Measurements from ENCODE around the gene MYADM. TPM values are rescaled to one million over a fixed set of nuclear protein-coding genes. Genes with fewer than 3 reads are reported as not detected.

MYADM gene
- total and polyA plus RNA-seq, 11 donors, result 75.9 to 201 (median 158) TPM

DNA sequence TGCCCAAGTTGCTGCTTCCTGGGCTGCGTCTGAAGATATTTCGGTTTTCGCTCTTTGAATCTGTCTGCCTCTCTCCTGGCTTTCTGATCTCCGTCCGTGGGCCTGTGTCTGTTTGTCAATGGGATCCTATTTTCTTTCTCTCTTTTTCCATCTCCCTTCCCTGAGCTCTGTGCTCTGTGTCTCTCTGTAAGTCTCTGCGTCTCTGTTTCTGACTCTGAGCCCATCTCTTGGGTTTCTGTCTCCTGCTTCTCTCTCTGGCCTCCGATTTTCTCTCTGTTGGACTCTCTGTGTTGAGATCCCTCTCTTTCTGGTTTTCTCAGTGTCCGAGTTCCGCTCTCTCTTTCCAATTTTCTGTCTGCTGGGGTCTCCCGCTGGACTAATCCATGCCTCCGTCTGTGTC lies 16.1 kb downstream of the MYADM start:
- intact Hi-C loops (cut with DNase I), result loop anchor here in 3 of 10 donors (5.0 kb wide), 1 partner anchor 41 kb away; no protein-coding TSS in a partner anchor
- H3K4me3 ChIP-seq, result no peak overlapping the region
- H3K4me1 ChIP-seq, result peaks cover 0 to 34% (median 12%) of the 10 kb centered on the region in 12 donors
- 16 to 31% (median 19%) methylated on average over 11 of the region's 11 CpGs for WGBS, 4 donors
- H3K36me3 ChIP-seq, result no peaks in the 10 kb centered on the region
- no peak overlapping the region for H3K27ac ChIP-seq
- no peak for ATAC-seq
- DNase-seq, result no peak
- TF ChIP-seq, protein P1, sequence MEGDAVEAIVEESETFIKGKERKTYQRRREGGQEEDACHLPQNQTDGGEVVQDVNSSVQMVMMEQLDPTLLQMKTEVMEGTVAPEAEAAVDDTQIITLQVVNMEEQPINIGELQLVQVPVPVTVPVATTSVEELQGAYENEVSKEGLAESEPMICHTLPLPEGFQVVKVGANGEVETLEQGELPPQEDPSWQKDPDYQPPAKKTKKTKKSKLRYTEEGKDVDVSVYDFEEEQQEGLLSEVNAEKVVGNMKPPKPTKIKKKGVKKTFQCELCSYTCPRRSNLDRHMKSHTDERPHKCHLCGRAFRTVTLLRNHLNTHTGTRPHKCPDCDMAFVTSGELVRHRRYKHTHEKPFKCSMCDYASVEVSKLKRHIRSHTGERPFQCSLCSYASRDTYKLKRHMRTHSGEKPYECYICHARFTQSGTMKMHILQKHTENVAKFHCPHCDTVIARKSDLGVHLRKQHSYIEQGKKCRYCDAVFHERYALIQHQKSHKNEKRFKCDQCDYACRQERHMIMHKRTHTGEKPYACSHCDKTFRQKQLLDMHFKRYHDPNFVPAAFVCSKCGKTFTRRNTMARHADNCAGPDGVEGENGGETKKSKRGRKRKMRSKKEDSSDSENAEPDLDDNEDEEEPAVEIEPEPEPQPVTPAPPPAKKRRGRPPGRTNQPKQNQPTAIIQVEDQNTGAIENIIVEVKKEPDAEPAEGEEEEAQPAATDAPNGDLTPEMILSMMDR (IDR thresholded peaks at IDR 0.05), result no peak
- TF ChIP-seq POLR2A (IDR thresholded peaks at IDR 0.05), result no peak
- no peaks in the 10 kb centered on the region for H3K9me3 ChIP-seq
- H3K27me3 ChIP-seq, result peaks cover 23 to 61% (median 42%) of the 10 kb centered on the region in 9 donors

- Histone ChIP-seq H3K4me1 (peaks cover 0 to 30% (median 11%) of the 10 kb centered on the region in 12 donors), H3K4me3 (no peak overlapping the region), H3K27me3 (peaks cover 23 to 61% (median 43%) of the 10 kb centered on the region in 9 donors), H3K27ac (no peak overlapping the region), H3K9me3 (no peaks in the 10 kb centered on the region), H3K36me3 (no peaks in the 10 kb centered on the region)
- intact Hi-C loops (cut with DNase I), result loop anchor here in 3 of 10 donors (5.0 kb wide), 1 partner anchor 42 kb away; no protein-coding TSS in a partner anchor
- 21 to 28% (median 26%) methylated on average over 12 of the region's 12 CpGs for WGBS, 4 donors
- ATAC-seq (no peak), DNase-seq (no peak)
- TF ChIP-seq, protein P1 (IDR thresholded peaks at IDR 0.05), result no peak
- no peak for TF ChIP-seq POLR2A (IDR thresholded peaks at IDR 0.05)
Measured at GRCh38 chr19:53884256-53884655, 16.6 kb downstream of the MYADM start.

GRCh38 chr19:53885036-53885435 lies 17.4 kb downstream of the MYADM start:
- no peaks in the 10 kb centered on the region for H3K36me3 ChIP-seq
- H3K9me3 ChIP-seq, result no peaks in the 10 kb centered on the region
- ATAC-seq (no peak), DNase-seq (no peak)
- peaks cover 0 to 30% (median 9%) of the 10 kb centered on the region in 12 donors for H3K4me1 ChIP-seq
- H3K27me3 ChIP-seq, result peaks cover 23 to 63% (median 43%) of the 10 kb centered on the region in 9 donors
- no peak for TF ChIP-seq POLR2A (IDR thresholded peaks at IDR 0.05)
- TF ChIP-seq, protein P1 (IDR thresholded peaks at IDR 0.05), result no peak
- intact Hi-C loops (cut with DNase I), result no loop called here
- H3K27ac ChIP-seq, result no peak overlapping the region
- H3K4me3 ChIP-seq, result no peak overlapping the region
- WGBS, 4 donors, result 92 to 94% (median 93%) methylated on average over 10 of the region's 10 CpGs

- no peaks in the 10 kb centered on the region for H3K36me3 ChIP-seq
- TF ChIP-seq POLR2A (IDR thresholded peaks at IDR 0.05), result no peak
- TF ChIP-seq, protein P1 (IDR thresholded peaks at IDR 0.05), result no peak
- no peaks in the 10 kb centered on the region for H3K9me3 ChIP-seq
- 70 to 82% (median 72%) methylated on average over 23 of the region's 23 CpGs for WGBS, 4 donors
- H3K4me3 ChIP-seq, result no peak overlapping the region
- no peak overlapping the region for H3K27ac ChIP-seq
- intact Hi-C loops (cut with DNase I), result no loop called here
- no peak for DNase-seq
- H3K4me1 ChIP-seq, result peaks cover 0 to 7% (median 0%) of the 10 kb centered on the region in 12 donors
- no peak for ATAC-seq
- H3K27me3 ChIP-seq, result peaks cover 7 to 74% (median 35%) of the 10 kb centered on the region in 9 donors
Measured at GRCh38 chr19:53892301-53892980, 24.8 kb downstream of the MYADM start.

Measured in heart left ventricle (tissue), 16 donors.